ENCODE results near the gene AP5Z1. TPM values are rescaled to one million over a fixed set of nuclear protein-coding genes. Genes with fewer than 3 reads are reported as not detected.
A peak's percentile ranks its signal among the peaks of the same experiment; 100 is the strongest.

AP5Z1 gene
- total RNA-seq, 1 experiment from 2014 or later: 44.0 TPM

DNA sequence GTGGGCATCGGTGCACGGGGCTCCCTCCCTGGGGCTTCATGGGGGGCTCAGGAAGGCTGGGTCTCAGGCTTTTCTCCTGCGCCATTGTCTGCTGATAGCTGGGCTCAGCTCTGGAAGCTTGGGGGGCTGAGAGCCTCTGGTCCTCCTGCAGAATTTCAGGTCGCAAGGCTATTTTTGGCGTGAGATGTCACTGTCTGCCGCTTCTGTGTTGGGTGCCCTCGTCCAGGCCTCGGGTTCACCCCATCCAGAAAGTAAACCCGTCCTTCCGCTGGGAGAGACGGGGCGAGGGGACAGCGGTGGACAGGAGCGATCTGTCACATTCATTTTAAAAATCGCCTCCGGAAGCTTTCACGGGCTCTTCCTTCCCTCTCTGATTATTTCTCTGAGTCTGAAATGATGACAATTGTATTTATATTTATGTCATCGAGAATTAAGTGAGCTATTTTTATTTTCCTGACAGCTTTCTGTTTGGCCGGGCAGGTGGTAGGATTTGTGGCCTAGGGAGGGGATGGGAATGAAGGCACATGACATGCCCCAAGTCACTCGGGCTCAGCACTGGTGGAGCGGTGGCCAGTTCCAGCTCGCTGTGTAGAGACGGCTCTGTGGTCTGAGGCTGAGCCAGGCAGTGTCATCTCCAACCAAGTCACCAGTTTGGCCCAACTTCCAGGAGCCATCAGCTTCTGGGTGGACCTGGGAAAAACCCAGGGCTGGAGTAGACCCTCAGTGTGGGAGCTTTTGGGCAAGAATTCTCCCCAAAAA, 40.7 kb upstream of the AP5Z1 start:
- no peaks in the 10 kb centered on the region for H3K9me3 ChIP-seq (ENCODE audit: insufficient read depth, low read depth)
- H3K79me2 ChIP-seq (ENCODE audit: low read depth): peaks cover 90% of the 10 kb centered on the region
- DNase-seq: no peak
- no peaks in the 10 kb centered on the region for H3K27me3 ChIP-seq (ENCODE audit: insufficient read depth, low read depth)
- no peaks in the 10 kb centered on the region for H3K9me2 ChIP-seq (ENCODE audit: insufficient read depth)
- peaks cover 11% of the 10 kb centered on the region for H3K4me1 ChIP-seq (replicated peaks; ENCODE audit: insufficient read depth)
- no peak overlapping the region for H3K4me2 ChIP-seq
- no peak overlapping the region for H3K4me3 ChIP-seq
- peaks cover 74% of the 10 kb centered on the region for H4K20me1 ChIP-seq (ENCODE audit: insufficient read depth)
- H2AFZ ChIP-seq: no peak overlapping the region
- H3F3A ChIP-seq (ENCODE audit: insufficient read depth, low read depth): peaks cover 13% of the 10 kb centered on the region; the same call in 1 of the 2 replicates
- TF ChIP-seq EZH2 (IDR thresholded peaks at IDR 0.05; ENCODE audit: low read depth) (no peak), CTCF (conservative IDR thresholded peaks at IDR 0.05) (no peak)
- no peak overlapping the region for H3K27ac ChIP-seq
- 0 out of 2 replicates have a peak, but pooled peaks cover 4% of the 10 kb centered on the region for H3K36me3 ChIP-seq (ENCODE audit: low read depth)
- no TSS peak for BruUV-seq (replicated peaks)
- ChIA-PET CTCF (no interaction called here), POLR2A (ENCODE audit: unreplicated experiment) (no interaction called here)
- intact Hi-C loops (cut with micrococcal nuclease; ENCODE audit: unreplicated experiment): no loop called here

- ChIA-PET POLR2A (ENCODE audit: unreplicated experiment) (no interaction called here), CTCF (no interaction called here)
- H3K27ac ChIP-seq: no peak overlapping the region
- H3K27me3 ChIP-seq (ENCODE audit: insufficient read depth, low read depth): no peaks in the 10 kb centered on the region
- no peak overlapping the region for H3K4me3 ChIP-seq
- H4K20me1 ChIP-seq (ENCODE audit: insufficient read depth): peaks cover 49% of the 10 kb centered on the region
- peaks cover 11% of the 10 kb centered on the region for H3K4me1 ChIP-seq (replicated peaks; ENCODE audit: insufficient read depth)
- BruUV-seq (replicated peaks): no TSS peak
- H3K9me3 ChIP-seq (ENCODE audit: insufficient read depth, low read depth): no peaks in the 10 kb centered on the region
- peaks cover 84% of the 10 kb centered on the region for H3K79me2 ChIP-seq (ENCODE audit: low read depth)
- H2AFZ ChIP-seq: no peak overlapping the region
- TF ChIP-seq CTCF (conservative IDR thresholded peaks at IDR 0.05): no peak
- TF ChIP-seq EZH2 (IDR thresholded peaks at IDR 0.05; ENCODE audit: low read depth): no peak
- peaks cover 17% of the 10 kb centered on the region for H3F3A ChIP-seq (ENCODE audit: insufficient read depth, low read depth)
- DNase-seq: no peak
- no peaks in the 10 kb centered on the region for H3K9me2 ChIP-seq (ENCODE audit: insufficient read depth)
- intact Hi-C loops (cut with micrococcal nuclease; ENCODE audit: unreplicated experiment): no loop called here
- no peak overlapping the region for H3K4me2 ChIP-seq
- H3K36me3 ChIP-seq (ENCODE audit: low read depth): peaks cover 19% of the 10 kb centered on the region
Measured at GRCh38 chr7:4737300-4737699, 38.1 kb upstream of the AP5Z1 start.

DNA sequence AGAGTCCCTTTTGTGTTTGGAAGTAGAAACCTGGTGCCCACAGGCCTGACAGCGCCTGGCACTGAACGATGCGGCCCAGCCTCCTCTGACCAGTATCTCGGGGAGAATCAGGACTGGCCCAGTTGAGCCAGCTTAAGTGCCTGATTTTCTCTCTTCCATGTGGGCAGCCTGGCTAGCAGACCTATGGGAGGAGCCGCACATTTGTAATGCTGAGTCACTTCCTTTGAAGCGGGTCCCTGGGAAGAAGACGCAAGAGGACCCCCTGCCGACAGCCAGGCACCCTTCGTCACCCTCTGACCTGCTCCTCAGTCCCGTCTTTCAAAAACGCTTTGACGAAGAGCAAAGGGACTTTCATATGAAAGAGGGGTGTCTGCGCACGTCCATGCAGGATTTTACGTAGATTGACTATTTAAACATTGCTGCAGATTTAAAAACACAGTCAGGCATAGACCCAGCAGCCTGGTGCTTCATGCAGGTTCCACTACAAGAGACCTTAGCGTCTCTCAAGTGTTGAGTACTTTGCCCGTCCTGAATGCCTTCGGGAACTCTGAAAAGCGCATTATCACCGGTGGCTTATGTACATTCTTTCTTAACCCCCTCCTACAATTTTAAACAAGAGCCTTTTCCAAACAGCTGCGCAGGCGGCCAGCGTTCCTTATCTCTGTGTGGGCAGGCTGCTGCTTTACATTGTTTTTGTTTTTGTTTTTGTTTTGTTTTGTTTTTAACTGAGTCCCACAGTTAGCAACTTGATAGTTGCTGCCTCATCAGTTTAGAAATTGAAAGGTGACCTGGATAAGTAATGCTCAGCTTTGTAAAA, 36.5 kb upstream of the AP5Z1 start:
- H3K36me3 ChIP-seq (ENCODE audit: low read depth): peaks cover 23% of the 10 kb centered on the region
- intact Hi-C loops (cut with micrococcal nuclease; ENCODE audit: unreplicated experiment): no loop called here
- DNase-seq: peak in 1 of 2 experiments; percentile 68
- ChIA-PET POLR2A (ENCODE audit: unreplicated experiment) (interaction anchor here (0.6 kb wide), 2 partner anchors 321 to 1764 kb away, joined by 3 to 5 read pairs; no protein-coding TSS in a partner anchor), CTCF (no interaction called here)
- H3K9me2 ChIP-seq (ENCODE audit: insufficient read depth): no peaks in the 10 kb centered on the region
- H3K9me3 ChIP-seq (ENCODE audit: insufficient read depth, low read depth): no peaks in the 10 kb centered on the region
- H2AFZ ChIP-seq: no peak overlapping the region
- H3K4me1 ChIP-seq (replicated peaks; ENCODE audit: insufficient read depth): peaks cover 27% of the 10 kb centered on the region
- TF ChIP-seq CTCF (conservative IDR thresholded peaks at IDR 0.05): no peak
- no peak for TF ChIP-seq EZH2 (IDR thresholded peaks at IDR 0.05; ENCODE audit: low read depth)
- peaks cover 30% of the 10 kb centered on the region for H3F3A ChIP-seq (ENCODE audit: insufficient read depth, low read depth)
- H4K20me1 ChIP-seq (ENCODE audit: insufficient read depth): peaks cover 36% of the 10 kb centered on the region
- H3K27me3 ChIP-seq (ENCODE audit: insufficient read depth, low read depth): no peaks in the 10 kb centered on the region
- no peak overlapping the region for H3K4me3 ChIP-seq
- H3K27ac ChIP-seq: peak overlapping the region; percentile 47
- 0 out of 2 replicates have a peak overlapping the region, but pooled peaks have one; percentile 2 for H3K4me2 ChIP-seq
- peaks cover 86% of the 10 kb centered on the region for H3K79me2 ChIP-seq (ENCODE audit: low read depth)
- TSS peak; percentile 33 for BruUV-seq (replicated peaks)

All from PC-9 (cell line).